ENCODE measurements around the gene PDSS1.
"Not testable (repeated sequence)": the region's sequence is repeated elsewhere in the genome, so short reads cannot be mapped to it uniquely, and the experiment has no call there.

The PDSS1 gene, protein sequence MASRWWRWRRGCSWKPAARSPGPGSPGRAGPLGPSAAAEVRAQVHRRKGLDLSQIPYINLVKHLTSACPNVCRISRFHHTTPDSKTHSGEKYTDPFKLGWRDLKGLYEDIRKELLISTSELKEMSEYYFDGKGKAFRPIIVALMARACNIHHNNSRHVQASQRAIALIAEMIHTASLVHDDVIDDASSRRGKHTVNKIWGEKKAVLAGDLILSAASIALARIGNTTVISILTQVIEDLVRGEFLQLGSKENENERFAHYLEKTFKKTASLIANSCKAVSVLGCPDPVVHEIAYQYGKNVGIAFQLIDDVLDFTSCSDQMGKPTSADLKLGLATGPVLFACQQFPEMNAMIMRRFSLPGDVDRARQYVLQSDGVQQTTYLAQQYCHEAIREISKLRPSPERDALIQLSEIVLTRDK

DNA sequence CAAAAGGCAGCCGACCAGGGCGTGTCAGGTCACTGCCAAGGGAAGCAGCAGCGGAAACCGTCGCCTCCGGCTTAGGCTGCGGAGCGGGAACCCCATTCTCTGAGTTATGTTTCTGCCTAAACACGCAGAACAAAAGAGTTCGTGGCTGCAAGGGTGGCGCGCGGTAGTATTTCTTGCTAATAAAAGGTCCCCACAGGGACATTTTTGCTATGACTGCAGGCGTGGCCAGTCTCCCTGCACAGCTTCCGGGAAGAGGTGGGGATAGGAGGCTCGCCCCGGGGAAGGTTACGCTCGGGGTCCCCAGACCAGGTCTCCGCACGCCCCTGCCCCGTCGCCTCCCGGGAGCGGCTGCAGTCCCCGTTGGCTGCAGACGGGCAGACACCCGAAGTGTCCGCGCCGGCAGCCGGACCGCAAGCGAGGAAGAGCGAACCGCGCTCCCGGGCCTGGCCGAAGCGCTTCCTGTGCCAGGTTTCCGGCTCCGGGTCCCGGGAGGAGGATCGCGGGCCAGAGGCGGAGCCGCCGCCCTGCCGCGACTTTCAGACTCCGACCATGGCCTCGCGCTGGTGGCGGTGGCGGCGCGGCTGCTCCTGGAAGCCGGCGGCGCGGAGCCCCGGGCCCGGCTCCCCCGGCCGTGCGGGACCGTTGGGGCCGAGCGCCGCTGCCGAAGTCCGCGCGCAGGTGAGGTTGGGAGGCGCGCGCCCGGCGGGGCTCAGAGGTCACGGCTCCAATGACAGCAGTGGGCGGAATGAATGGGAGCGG, at the start of gene PDSS1:
TSS of gene PDSS1 (plus strand) at position 539 of the 759 bp plus-strand sequence. CDS start at position 550, 11 bp downstream.
- Mint-ChIP-seq H3K9me3 (no peaks in the 10 kb centered on the region), H3K4me1 (ENCODE audit: low read depth) (peaks cover 50% of the 10 kb centered on the region), H3K27ac (peak within 1 kb of the TSS; percentile 96), H3K27me3 (no peaks in the 10 kb centered on the region), H3K36me3 (ENCODE audit: low read depth) (peaks cover 35% of the 10 kb centered on the region), H3K4me3 (peak within 1 kb of the TSS; percentile 98)
- intact Hi-C loops (cut with micrococcal nuclease): loop anchor here (5.0 kb wide), 2 partner anchors 75 to 95 kb away; no protein-coding TSS in a partner anchor

DNA sequence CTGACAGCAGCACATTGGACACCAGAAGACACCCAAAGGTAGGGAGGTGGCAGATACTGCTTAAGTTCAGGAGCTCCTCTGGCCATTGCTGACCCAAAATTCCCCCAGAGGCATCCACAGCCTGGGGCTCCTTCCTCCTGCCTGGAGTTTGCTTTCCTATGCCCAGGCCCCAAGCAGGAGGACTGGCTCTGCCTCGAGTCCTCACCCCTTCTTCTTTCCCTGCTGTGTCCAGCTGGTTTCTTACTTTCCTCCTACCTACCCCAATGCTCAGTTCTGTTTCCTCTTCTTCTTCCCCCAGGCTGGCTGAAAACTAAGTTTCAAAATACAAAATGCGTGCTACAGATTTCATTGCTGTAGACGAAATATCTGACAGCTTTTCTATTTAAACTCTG, 49.3 kb upstream of the PDSS1 start:
- H3K36me3 Mint-ChIP-seq (ENCODE audit: low read depth); H3K4me3 Mint-ChIP-seq; H3K9me3 Mint-ChIP-seq; intact Hi-C loops (cut with micrococcal nuclease); H3K27me3 Mint-ChIP-seq; H3K27ac Mint-ChIP-seq: not testable (repeated sequence)
- H3K4me1 Mint-ChIP-seq (ENCODE audit: low read depth): peaks cover 38% of the 10 kb centered on the region

DNA sequence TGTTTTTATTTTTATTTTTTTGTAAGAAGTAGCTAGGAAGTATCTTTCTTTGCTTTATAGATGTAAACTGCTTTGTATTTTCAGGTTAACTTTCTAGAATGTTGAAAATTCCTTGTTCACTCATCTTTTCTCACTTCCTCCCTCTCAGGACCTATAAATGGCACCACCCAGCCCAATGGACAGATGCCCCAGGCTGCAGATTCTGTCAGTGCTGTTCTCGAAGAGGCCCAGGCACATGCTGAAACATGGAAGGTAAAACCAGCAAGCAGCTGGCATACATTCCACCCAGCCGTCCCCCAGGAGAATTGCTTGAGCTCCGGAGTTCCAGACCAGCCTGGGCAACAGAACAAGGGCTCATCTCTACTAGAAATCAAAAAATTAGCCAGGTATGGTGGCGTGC, 47.1 kb upstream of the PDSS1 start:
- Mint-ChIP-seq H3K27me3 (no peaks in the 10 kb centered on the region), H3K27ac (no peak overlapping the region), H3K36me3 (ENCODE audit: low read depth) (no peaks in the 10 kb centered on the region), H3K4me3 (no peak overlapping the region), H3K9me3 (no peaks in the 10 kb centered on the region), H3K4me1 (ENCODE audit: low read depth) (peaks cover 38% of the 10 kb centered on the region)
- intact Hi-C loops (cut with micrococcal nuclease): no loop called here

DNA sequence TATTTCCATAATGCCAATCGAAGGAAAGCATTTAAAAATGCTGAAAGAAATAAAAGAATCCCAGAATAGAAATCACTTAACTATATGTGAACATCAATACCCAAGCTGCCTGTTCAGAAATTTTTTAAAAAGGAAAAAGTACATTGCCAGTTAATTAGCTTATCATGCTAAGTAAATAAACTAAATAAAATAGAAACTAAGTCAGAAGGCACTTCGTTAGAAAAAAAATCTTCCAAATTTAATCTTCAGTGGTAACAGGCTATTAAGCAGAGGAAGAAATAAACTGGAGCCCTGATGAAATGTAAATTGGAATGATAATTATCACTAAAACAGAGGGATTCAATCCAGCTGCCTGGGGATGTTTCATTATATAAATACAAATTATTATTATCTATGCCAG, 46.0 kb upstream of the PDSS1 start:
- not testable (repeated sequence) for H3K36me3 Mint-ChIP-seq (ENCODE audit: low read depth)

DNA sequence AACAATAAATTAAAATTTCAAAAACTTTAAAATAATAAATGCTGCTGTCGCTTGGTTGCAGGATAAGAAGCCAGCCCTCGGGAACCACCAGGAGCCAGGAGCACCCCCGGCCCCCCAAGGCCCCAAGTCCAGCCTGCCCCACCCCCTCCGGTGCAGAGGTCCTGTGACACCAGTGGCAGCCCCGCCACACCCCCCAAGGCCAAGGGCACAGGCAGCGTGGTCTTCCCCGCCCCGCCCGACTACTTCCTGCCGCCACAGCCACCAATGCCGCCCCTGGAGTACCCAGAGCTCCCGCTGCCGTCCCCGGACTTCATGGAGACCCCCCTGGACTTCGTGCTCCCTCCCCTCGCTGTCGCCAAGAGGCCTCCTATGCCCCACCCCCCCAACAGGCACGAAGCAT, 44.5 kb upstream of the PDSS1 start:
- Mint-ChIP-seq H3K27ac (no peak overlapping the region), H3K27me3 (no peaks in the 10 kb centered on the region), H3K4me1 (ENCODE audit: low read depth) (peaks cover 24% of the 10 kb centered on the region), H3K9me3 (peaks cover 11% of the 10 kb centered on the region), H3K36me3 (ENCODE audit: low read depth) (no peaks in the 10 kb centered on the region), H3K4me3 (no peak overlapping the region)
- intact Hi-C loops (cut with micrococcal nuclease): no loop called here

More for the DNA sequence above, 46.0 kb upstream of the PDSS1 start:
- H3K27ac Mint-ChIP-seq; H3K27me3 Mint-ChIP-seq; H3K9me3 Mint-ChIP-seq; H3K4me3 Mint-ChIP-seq; intact Hi-C loops (cut with micrococcal nuclease): not testable (repeated sequence)
- H3K4me1 Mint-ChIP-seq (ENCODE audit: low read depth): peaks cover 33% of the 10 kb centered on the region

DNA sequence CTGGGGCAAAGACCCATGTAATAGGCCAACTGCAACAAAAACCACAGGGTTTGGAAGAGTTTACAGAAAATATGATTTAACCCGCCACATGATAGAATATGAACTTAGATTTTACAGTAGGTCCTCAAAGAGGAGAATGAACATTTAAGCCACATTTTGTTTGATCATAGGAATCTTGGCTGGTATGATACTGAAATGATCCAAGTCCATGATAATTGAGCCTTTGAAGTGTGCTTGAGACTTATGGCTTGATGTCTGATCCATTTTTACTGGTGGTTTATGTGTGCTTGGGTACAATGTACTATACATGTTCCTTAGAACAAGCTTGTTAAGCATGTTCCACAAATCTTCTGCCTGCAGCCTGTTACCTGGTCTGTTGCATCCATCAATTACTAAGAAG, 41.8 kb upstream of the PDSS1 start:
- Mint-ChIP-seq H3K9me3 (peaks cover 16% of the 10 kb centered on the region), H3K36me3 (ENCODE audit: low read depth) (no peaks in the 10 kb centered on the region), H3K27me3 (no peaks in the 10 kb centered on the region), H3K4me3 (no peak overlapping the region), H3K27ac (no peak overlapping the region), H3K4me1 (ENCODE audit: low read depth) (no peaks in the 10 kb centered on the region)
- intact Hi-C loops (cut with micrococcal nuclease): no loop called here

DNA sequence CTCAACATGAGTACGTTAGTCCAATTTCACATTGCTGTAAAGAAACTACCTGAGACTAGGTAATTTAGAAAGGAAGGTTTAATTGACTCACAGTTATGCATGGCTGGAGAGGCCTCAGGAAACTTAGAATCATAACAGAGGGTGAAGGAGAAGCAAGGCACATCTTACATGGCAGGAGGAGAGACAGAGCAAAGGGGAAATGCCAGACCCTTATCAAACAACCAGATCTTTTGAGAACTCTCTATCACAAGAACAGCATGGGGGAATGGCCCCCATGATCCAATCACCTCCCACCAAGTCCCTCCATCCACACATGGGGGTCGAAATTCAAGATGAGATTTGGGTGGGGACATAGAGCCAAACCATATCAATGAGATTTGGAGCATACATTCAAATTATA, 34.6 kb upstream of the PDSS1 start:
- intact Hi-C loops (cut with micrococcal nuclease): no loop called here
- H3K36me3 Mint-ChIP-seq (ENCODE audit: low read depth): no peaks in the 10 kb centered on the region
- H3K9me3 Mint-ChIP-seq: peaks cover 17% of the 10 kb centered on the region
- H3K4me3 Mint-ChIP-seq: no peak overlapping the region
- H3K4me1 Mint-ChIP-seq (ENCODE audit: low read depth): no peaks in the 10 kb centered on the region
- no peaks in the 10 kb centered on the region for H3K27me3 Mint-ChIP-seq
- H3K27ac Mint-ChIP-seq: no peak overlapping the region

DNA sequence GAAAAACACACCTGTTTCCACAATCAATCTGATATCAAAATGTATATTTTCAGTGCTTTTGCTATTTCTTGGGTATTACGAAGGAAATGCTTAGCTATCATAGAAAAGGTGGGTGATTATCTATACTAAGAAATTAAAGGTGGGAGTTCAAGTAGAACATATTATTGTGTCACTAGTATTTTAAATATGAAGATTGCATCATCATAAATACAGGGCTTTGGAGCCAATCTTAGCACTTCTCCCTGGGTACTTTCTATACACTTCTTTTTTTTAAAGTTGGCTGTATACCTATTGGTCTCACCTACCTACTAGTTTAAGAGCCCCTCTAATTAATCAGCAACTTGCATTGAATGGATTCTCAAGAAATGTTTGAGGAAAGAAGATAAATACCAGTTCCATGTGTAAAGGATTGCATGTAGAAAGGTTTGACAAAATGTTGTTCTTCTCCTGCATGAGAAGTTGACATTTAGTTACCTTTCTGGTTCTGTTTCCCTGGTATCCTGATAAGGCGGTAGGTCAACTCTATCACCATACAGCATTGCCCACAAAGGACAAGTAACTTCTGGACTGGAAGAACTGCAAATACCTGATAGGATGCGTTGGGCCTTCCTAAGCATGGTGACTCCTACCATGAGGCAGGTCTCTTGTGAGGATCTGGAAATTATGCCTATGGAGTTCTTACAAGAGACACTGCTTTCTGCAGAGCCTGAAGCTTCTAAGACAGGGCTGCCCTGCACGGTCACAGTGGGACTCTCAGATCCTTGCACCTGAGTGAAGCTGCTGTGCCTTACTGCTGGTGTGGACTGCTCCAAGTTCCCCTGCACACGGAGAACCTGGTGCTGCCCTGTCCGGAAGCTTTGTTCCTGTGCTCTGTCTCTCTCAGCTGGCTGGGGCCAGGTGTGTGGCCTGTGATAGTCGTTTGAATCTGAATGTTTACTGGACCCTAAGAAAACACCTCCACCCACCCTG, 32.1 kb upstream of the PDSS1 start:
- no peaks in the 10 kb centered on the region for H3K27me3 Mint-ChIP-seq
- no peaks in the 10 kb centered on the region for H3K36me3 Mint-ChIP-seq (ENCODE audit: low read depth)
- intact Hi-C loops (cut with micrococcal nuclease): no loop called here
- H3K4me3 Mint-ChIP-seq: no peak overlapping the region
- H3K9me3 Mint-ChIP-seq: peaks cover 11% of the 10 kb centered on the region
- no peak overlapping the region for H3K27ac Mint-ChIP-seq
- H3K4me1 Mint-ChIP-seq (ENCODE audit: low read depth): no peaks in the 10 kb centered on the region

DNA sequence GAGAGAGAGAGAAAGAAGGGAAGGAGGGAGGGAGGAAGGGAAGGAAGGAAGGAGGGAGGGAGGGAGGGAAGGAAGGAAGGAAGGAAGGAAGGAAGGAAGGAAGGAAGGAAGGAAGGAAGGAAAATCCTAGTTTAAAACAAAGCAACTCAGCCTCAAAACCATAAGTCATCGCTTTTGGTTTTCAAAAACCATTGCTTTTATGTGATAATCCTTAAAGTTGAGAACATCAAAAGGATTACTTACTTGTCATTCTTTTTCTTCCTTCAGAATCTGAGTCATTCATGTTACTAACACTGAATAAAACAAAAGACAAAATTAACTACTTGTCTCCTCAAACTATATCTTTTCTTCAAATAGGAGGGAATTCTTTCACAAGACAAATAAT, 21.6 kb upstream of the PDSS1 start:
- Mint-ChIP-seq H3K4me3 (no peak overlapping the region), H3K9me3 (no peaks in the 10 kb centered on the region), H3K27me3 (no peaks in the 10 kb centered on the region), H3K36me3 (ENCODE audit: low read depth) (no peaks in the 10 kb centered on the region), H3K27ac (no peak overlapping the region), H3K4me1 (ENCODE audit: low read depth) (peaks cover 6% of the 10 kb centered on the region)
- intact Hi-C loops (cut with micrococcal nuclease): no loop called here

DNA sequence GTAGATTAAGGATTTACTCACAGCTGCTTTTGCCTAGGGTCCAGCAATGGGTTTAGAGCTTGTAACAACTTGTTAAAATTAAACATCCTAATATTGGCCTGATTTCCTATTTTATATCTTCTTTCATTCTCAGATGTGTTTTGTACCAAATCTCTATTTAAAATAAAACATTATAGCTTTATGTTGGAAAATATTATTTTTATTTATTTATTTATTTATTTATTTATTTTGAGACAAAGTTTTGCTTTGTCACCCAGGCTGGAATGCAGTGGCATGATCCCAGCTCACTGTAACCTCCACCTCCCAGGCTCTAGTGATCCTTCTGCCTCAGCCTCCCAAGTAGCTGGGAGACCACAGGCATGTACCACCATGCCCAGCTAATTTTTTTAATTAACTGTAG, 17.9 kb upstream of the PDSS1 start:
- Mint-ChIP-seq H3K27me3 (no peaks in the 10 kb centered on the region), H3K36me3 (ENCODE audit: low read depth) (no peaks in the 10 kb centered on the region), H3K27ac (no peak overlapping the region), H3K9me3 (no peaks in the 10 kb centered on the region), H3K4me1 (ENCODE audit: low read depth) (peaks cover 14% of the 10 kb centered on the region), H3K4me3 (no peak overlapping the region)
- intact Hi-C loops (cut with micrococcal nuclease): no loop called here

DNA sequence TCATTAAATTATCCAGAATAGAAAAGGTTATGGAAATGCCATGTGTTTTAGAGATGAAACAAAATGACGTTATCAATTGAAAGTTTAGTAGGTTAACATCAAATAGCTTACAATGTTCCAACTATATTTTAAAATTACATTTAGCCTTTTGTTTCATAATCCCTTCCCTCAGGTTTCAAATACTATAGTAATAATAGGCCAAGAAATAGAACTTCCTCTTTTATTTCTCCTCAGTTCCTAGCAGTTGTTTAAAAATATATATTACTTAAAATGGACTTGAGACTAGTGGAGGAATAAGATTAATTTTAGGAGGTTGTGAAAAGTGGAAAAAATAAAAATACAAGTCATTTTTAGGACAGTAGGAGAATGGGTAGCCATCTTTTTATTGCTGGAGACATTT, 16.4 kb upstream of the PDSS1 start:
- no peaks in the 10 kb centered on the region for H3K9me3 Mint-ChIP-seq
- H3K36me3 Mint-ChIP-seq (ENCODE audit: low read depth): no peaks in the 10 kb centered on the region
- no peak overlapping the region for H3K4me3 Mint-ChIP-seq
- intact Hi-C loops (cut with micrococcal nuclease): loop anchor here (5.0 to 10.0 kb wide), 2 partner anchors 74 to 346 kb away; no protein-coding TSS in a partner anchor
- H3K27me3 Mint-ChIP-seq: no peaks in the 10 kb centered on the region
- no peak overlapping the region for H3K27ac Mint-ChIP-seq
- peaks cover 23% of the 10 kb centered on the region for H3K4me1 Mint-ChIP-seq (ENCODE audit: low read depth)

DNA sequence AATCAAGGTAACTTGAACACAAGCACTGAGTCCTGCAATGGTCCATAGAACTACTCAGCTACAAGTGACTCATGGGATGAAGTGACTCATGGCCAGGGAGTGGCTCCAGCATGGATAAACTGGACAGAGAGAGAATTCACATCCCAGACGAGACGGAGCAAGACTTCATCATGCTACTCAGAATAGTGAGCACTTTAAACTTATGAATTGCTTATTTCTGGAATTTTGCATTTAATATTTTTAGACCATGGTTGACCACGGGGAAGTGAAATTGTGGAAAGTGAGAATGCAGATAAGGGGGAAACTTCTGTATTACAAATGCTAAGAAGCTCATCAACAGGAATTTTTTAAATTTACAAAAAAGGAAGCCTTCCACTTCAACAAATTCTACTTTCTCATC, 15.5 kb upstream of the PDSS1 start:
- not testable (repeated sequence) for H3K27me3 Mint-ChIP-seq; H3K27ac Mint-ChIP-seq; H3K9me3 Mint-ChIP-seq; H3K36me3 Mint-ChIP-seq (ENCODE audit: low read depth)
- Mint-ChIP-seq H3K4me3 (peak overlapping the region; percentile 32), H3K4me1 (ENCODE audit: low read depth) (peaks cover 23% of the 10 kb centered on the region)
- intact Hi-C loops (cut with micrococcal nuclease): loop anchor here (5.0 to 10.0 kb wide), 2 partner anchors 75 to 347 kb away; no protein-coding TSS in a partner anchor

DNA sequence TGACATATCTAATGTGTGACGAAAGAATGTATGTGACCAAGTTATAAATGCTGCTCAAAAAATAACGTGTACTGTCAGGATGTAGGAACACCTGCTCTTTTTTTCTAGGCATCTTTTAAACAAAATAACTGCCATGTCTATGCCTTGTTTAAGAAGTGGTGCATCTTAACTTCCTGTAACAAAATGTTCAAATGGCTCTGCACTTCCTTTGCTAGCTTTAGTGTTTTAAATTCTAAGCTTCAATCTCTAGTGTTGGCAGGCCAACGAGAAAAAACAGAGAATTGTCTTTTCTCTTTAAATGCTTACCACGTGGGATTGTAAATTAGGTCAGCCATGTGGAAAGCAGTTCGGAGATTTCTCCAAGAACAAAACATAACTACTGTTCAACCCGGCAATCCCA, 14.6 kb upstream of the PDSS1 start:
- H3K27ac Mint-ChIP-seq: no peak overlapping the region
- intact Hi-C loops (cut with micrococcal nuclease): loop anchor here (5.0 to 10.0 kb wide), 2 partner anchors 76 to 348 kb away; no protein-coding TSS in a partner anchor
- no peaks in the 10 kb centered on the region for H3K27me3 Mint-ChIP-seq
- no peaks in the 10 kb centered on the region for H3K9me3 Mint-ChIP-seq
- H3K4me3 Mint-ChIP-seq: no peak overlapping the region
- no peaks in the 10 kb centered on the region for H3K36me3 Mint-ChIP-seq (ENCODE audit: low read depth)
- H3K4me1 Mint-ChIP-seq (ENCODE audit: low read depth): peaks cover 27% of the 10 kb centered on the region

Data from dendritic cell treated with granulocyte-macrophage colony-stimulating factor and Interleukin-4, amounts not matched to agents 40 ng/mL and 50 ng/mL, for 4 days (primary cell).